ENCODE data around the gene ARRB1.
A peak's percentile ranks its signal among the peaks of the same experiment; 100 is the strongest.

ARRB1 gene

GRCh38 chr11:75351541-75351790 is at the start of gene ARRB1:
Gene ARRB1, minus strand, starts transcription at chr11:75351661. Its CDS starts 54 bp downstream, at chr11:75351607.
- H3K4me1 ChIP-seq (ENCODE audit: control insufficient read depth in 1 of 2, insufficient read depth in 1 of 2, low read depth in 1 of 2, low read length in 1 of 2) = peaks cover 44 to 59% of the 10 kb centered on the region in 2 experiments

GRCh38 chr11:75400146-75400865 is 48.8 kb upstream of the ARRB1 start:
- H3K4me1 ChIP-seq (ENCODE audit: control insufficient read depth in 1 of 2, insufficient read depth in 1 of 2, low read depth in 1 of 2, low read length in 1 of 2) = peaks cover 19 to 20% of the 10 kb centered on the region in 2 experiments
- peak overlapping the region; percentile 90 for H3K27ac ChIP-seq
- H3K9me3 ChIP-seq = no peaks in the 10 kb centered on the region
- TF ChIP-seq CTCF (IDR thresholded peaks at IDR 0.05) = no peak
- H3K27me3 ChIP-seq = no peaks in the 10 kb centered on the region
- peak overlapping the region; percentile 68 to 90 for H3K4me3 ChIP-seq (ENCODE audit: low read depth in 1 of 2, low read length in 1 of 2)
- H3K36me3 ChIP-seq = peaks cover 46% of the 10 kb centered on the region

More at GRCh38 chr11:75351541-75351790, at the start of gene ARRB1:
- Histone ChIP-seq H3K27ac (peak within 1 kb of the TSS; percentile 92), H3K4me3 (ENCODE audit: low read depth in 1 of 2, low read length in 1 of 2) (peak within 1 kb of the TSS; percentile 75 to 95), H3K36me3 (no peaks in the 10 kb centered on the region), H3K27me3 (no peaks in the 10 kb centered on the region), H3K9me3 (no peaks in the 10 kb centered on the region)
- no peak for TF ChIP-seq CTCF (IDR thresholded peaks at IDR 0.05)

GRCh38 chr11:75399344-75400145 is 48.1 kb upstream of the ARRB1 start, which contains the start of gene RPS3:
Gene RPS3, plus strand, starts transcription at chr11:75399518. Its CDS starts 30 bp downstream, at chr11:75399548.
- TF ChIP-seq CTCF (IDR thresholded peaks at IDR 0.05) = peak; percentile 36
- H3K4me3 ChIP-seq (ENCODE audit: low read depth in 1 of 2, low read length in 1 of 2) = peak within 1 kb of the TSS; percentile 68 to 90

GRCh38 chr11:75398906-75399305 is 47.4 kb upstream of the ARRB1 start:
- peaks cover 32% of the 10 kb centered on the region for H3K36me3 ChIP-seq
- peaks cover 19 to 20% of the 10 kb centered on the region in 2 experiments for H3K4me1 ChIP-seq (ENCODE audit: control insufficient read depth in 1 of 2, insufficient read depth in 1 of 2, low read depth in 1 of 2, low read length in 1 of 2)
- no peaks in the 10 kb centered on the region for H3K9me3 ChIP-seq
- peak overlapping the region; percentile 68 to 90 for H3K4me3 ChIP-seq (ENCODE audit: low read depth in 1 of 2, low read length in 1 of 2)
- no peak for TF ChIP-seq CTCF (IDR thresholded peaks at IDR 0.05)
- peak overlapping the region; percentile 90 for H3K27ac ChIP-seq
- no peaks in the 10 kb centered on the region for H3K27me3 ChIP-seq

More at GRCh38 chr11:75399344-75400145, 48.1 kb upstream of the ARRB1 start, which contains the start of gene RPS3:
- Histone ChIP-seq H3K4me1 (ENCODE audit: control insufficient read depth in 1 of 2, insufficient read depth in 1 of 2, low read depth in 1 of 2, low read length in 1 of 2) (peaks cover 19 to 20% of the 10 kb centered on the region in 2 experiments), H3K36me3 (peaks cover 39% of the 10 kb centered on the region), H3K27me3 (no peaks in the 10 kb centered on the region), H3K9me3 (no peaks in the 10 kb centered on the region), H3K27ac (peak within 1 kb of the TSS; percentile 90)

GRCh38 chr11:75394085-75394840 is 42.8 kb upstream of the ARRB1 start:
- Histone ChIP-seq H3K9me3 (no peaks in the 10 kb centered on the region), H3K4me1 (ENCODE audit: control insufficient read depth in 1 of 2, insufficient read depth in 1 of 2, low read depth in 1 of 2, low read length in 1 of 2) (peaks cover 0 to 3% of the 10 kb centered on the region in 2 experiments), H3K4me3 (ENCODE audit: low read depth in 1 of 2, low read length in 1 of 2) (no peak overlapping the region), H3K27ac (no peak overlapping the region), H3K27me3 (no peaks in the 10 kb centered on the region), H3K36me3 (no peaks in the 10 kb centered on the region)
- no peak for TF ChIP-seq CTCF (IDR thresholded peaks at IDR 0.05)
